HG03139 (cell line): ENCODE results near the gene BATF.
A peak's percentile ranks its signal among the peaks of the same experiment; 100 is the strongest.

Source experiments
- ATAC-seq: cut with Tn5 transposase; IDR thresholded peaks from one replicate; pipeline ENCODE4 v1.9.1; 2021; ENCODE audit not compliant: unreplicated experiment

The BATF gene

DNA sequence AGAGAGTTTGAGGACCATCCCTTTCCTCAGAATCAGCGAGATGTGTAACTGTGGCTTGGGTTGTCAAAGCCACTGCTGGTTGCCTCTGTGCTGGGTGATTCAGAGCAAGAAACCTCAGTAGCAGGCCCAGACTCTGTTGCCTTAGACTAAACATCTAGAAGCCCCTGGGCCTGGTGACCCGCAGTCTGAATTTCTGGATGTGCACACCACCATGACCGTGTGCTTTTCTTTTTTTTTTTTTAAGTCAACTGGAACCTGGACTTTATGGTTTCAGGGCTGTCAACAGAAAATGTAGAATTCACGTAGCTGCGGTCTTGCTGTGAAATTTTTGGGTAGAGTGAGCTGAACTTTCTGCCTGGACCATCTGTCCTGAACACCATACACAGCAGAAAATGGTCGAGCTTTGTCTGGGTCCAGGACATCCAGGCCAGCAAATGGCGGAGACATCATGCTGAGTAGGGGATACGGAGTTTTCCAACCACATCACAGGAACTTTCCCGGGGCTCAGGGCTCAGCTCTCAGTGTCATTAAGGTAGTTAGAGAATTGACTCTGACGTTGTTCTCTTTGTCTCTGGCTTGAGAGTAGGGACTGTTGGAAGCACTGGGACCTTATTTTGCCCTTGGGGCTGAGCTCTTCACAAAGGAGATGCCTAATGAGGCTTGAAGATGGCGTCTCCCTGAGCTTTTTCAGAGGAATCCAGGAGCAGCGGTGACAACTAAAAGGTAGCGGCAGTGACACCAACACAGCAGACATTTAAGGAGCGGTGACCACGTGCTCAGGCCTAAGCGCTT lies 23.0 kb upstream of the BATF start:
- ATAC-seq = peak; percentile 51

- no peak for ATAC-seq
These were observed 21.2 kb upstream of the BATF start for GRCh38 chr14:75501080-75501479.

- ATAC-seq = no peak
These were observed 17.9 kb upstream of the BATF start for GRCh38 chr14:75504411-75504810.

- no peak for ATAC-seq
These were observed 15.3 kb upstream of the BATF start for GRCh38 chr14:75506930-75507329.

DNA sequence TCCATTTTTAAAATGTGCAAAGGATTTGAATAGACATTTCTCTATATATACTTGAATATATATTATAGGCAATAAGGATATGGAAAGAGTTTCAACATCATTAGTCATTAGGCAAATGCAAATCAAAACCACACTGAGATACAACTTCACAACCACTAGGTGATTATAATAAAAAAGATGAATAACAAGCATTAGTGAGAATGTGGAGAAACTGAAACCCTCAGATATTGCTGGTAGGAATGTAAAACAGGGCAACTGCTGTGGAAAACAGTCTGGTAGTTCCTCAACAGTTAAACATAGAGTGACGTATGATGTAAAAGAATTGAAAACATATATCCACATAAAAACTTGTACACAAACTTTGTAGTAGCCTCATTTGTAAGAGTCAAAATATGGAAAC lies 11.7 kb upstream of the BATF start:
- ATAC-seq = no peak

GRCh38 chr14:75511201-75511600 lies 11.1 kb upstream of the BATF start:
- ATAC-seq = no peak

GRCh38 chr14:75513911-75514672 lies 8.2 kb upstream of the BATF start:
- ATAC-seq = no peak

GRCh38 chr14:75514673-75515628 lies 7.3 kb upstream of the BATF start:
- ATAC-seq = no peak

DNA sequence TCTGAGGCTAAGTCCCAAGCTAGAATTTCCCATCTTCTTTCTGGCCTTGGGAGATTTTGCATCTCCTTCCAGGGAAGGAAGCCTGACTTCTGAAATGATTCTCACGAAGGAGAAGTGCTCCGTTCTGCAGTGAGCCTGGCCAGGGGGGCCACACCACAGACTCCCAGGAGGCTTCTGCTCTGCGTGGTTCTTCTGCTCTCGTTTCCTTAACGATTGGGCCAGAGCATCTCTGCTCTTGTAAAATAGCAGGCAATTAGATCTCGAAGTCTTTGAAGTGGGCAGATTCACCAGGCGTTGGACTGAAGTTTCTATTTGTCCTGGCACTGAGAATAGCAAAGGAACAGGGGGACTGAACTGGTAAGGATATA lies 6.7 kb upstream of the BATF start:
- ATAC-seq = no peak

GRCh38 chr14:75518625-75519024 lies 3.6 kb upstream of the BATF start:
- ATAC-seq = no peak

DNA sequence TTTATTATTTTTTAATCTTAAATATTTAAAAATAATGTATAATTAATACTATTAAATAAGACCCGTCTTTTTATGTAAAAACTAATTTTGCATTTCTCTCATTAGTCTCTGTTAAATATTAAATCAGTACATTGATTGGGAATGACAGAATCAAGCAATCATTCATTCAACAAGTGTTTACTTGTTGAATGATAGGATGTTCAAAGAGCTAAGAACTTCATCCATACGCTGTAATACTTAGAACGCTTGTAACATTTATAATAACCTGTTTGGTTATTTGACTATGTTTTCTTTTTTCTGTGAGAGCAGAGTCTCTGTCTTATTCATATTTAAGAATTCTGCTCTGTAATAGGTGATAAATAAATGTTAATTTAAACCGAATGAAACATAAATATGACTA lies 2.9 kb upstream of the BATF start:
- no peak for ATAC-seq

GRCh38 chr14:75519826-75520728 lies 2.2 kb upstream of the BATF start:
- no peak for ATAC-seq

- ATAC-seq = no peak
These were observed 1.4 kb upstream of the BATF start for GRCh38 chr14:75520852-75521251.

DNA sequence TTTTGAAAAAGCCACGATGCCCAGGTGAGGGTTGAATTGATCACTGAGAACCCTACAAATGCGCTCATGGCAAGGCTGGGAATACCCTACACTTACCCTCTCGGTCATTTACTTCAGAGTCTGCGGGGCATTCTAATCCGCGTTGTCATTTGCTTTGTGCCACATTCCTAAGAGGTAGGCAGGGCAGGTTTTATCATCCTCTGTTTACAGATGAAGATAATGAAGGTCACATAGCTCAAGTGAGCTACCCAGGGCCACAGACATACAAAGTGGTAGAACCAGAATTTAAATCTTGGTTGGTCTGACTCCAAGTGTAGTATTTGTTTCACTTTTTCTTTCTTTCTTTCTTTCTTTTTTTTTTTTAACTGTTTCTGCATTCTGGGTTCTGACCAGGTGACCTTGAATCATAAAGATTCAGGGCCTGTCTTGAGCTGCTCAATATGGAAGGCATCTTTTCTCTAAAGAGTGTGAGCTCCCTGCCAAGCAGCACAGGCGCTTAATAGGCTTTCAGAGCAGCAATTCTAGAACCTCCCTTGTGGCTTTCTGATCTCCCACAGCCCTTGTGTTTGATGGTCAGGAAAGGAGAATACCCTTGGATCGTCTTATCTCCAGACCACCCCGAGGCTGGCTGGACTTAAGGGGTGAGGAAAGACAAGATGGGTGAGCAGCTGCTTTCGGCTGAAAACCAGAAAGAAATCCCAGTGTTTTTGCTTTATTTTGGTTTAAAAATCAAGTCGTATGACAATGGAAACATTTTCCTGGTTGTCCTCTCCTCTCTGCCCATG lies 662 bp upstream of the BATF start:
- ATAC-seq = no peak

DNA sequence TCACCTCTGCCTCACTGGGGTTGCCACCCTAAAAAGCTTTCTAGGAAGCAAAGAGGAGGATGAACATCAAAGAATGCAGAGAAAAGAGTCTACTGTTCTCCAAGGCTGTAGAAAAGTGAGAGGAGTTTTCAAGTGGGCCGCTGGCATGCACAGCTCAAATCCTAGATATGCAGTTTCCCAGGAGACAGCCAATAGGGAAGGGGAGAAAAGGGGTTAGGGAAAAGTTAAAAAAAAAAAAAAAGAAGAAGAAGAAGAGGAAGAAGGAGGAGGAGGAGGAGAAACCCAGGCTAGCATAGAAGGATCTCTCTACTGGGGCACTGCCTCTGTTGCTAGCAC lies 682 bp downstream of the BATF start:
- no peak for ATAC-seq

- ATAC-seq = no peak
These were observed 1.5 kb downstream of the BATF start for GRCh38 chr14:75523771-75524171.

- ATAC-seq = no peak
These were observed 3.7 kb downstream of the BATF start for GRCh38 chr14:75525969-75526368.

GRCh38 chr14:75527449-75528163 lies 5.3 kb downstream of the BATF start:
- no peak for ATAC-seq

DNA sequence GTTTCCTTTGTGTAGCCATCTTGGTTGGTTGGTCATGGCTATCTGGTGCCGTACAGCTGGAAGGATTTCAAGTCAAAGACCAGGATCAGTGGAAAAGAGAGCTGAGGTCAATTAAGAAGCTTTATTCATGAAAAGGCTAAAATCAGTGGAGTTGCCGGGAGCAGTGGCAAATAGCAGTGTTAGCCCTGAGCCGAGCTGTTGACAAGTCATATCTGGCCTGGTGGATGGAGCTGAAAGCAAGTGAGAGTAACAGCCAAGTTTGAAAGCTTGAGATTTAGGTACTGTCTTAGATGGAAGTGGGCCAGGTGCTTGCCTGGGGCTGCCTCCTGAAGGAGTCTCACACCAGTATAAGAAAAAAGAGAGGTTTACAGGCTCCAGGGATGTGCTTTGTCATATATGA lies 9.0 kb downstream of the BATF start:
- no peak for ATAC-seq
